ENCODE results near the gene VCX2. TPM values are rescaled to one million over a fixed set of nuclear protein-coding genes. Genes with fewer than 3 reads are reported as not detected.
"Not testable (repeated sequence)": the region's sequence is repeated elsewhere in the genome, so short reads cannot be mapped to it uniquely, and the experiment has no call there.

The VCX2 gene
- total and polyA plus RNA-seq, 12 donors: not detected

- intact Hi-C loops (cut with DNase I): no loop called here
- Histone ChIP-seq H3K27ac (no peak overlapping the region), H3K4me3 (no peak overlapping the region), H3K9me3 (peaks cover 0 to 5% (median 0%) of the 10 kb centered on the region in 11 donors), H3K27me3 (no peaks in the 10 kb centered on the region), H3K36me3 (no peaks in the 10 kb centered on the region), H3K4me1 (no peaks in the 10 kb centered on the region)
- no peak for TF ChIP-seq CTCF (IDR thresholded peaks at IDR 0.05)
- no peak for DNase-seq
- WGBS, 2 donors: 96 to 97% methylated on average over 6 of the region's 6 CpGs
- ATAC-seq: no peak
Observed at GRCh38 chrX:8122538-8122937, 48.5 kb downstream of the VCX2 start.

DNA sequence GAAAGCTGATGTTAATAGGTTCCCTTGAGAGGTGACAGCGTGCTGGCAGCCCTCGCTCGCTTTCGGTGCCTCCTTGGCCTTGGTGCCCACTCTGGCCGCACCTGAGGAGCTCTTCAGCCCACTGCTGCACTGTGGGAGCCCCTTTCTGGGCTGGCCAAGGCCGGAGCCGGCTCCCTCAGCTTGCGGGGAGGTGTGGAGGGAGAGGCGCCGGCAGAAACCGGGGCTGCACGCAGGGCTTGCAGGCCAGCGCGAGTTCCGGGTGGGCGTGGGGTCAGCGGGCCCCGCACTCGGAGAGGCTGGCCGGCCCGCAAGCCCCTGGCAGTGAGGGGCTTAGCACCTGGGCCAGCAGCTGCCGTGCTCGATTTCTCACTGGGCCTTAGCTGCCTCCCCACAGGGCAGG, 49.7 kb downstream of the VCX2 start:
- H3K4me3 ChIP-seq; intact Hi-C loops (cut with DNase I); H3K36me3 ChIP-seq; H3K4me1 ChIP-seq; ATAC-seq; H3K9me3 ChIP-seq; DNase-seq; H3K27ac ChIP-seq; H3K27me3 ChIP-seq: not testable (repeated sequence)
- 98 to 100% methylated on average over 5 to 23 of the region's 23 CpGs for whole genome bisulfite sequencing, 2 donors

Small RNA genes lying within 50 kb of the gene (microRNA-seq; reads per million reads assigned to microRNA genes)
- gene MIR651: 94.0 to 143 reads per million in 2 donors

Other genes starting within 250 kb of the VCX2 start
- 10 to 100 TPM; 25.9 to 44.1 (median 38.6) TPM for gene PNPLA4, start 243.9 kb downstream of the VCX2 start, total RNA-seq
- 10 to 100 TPM in 1 of 2 donors, 1 to 10 TPM in 1; 9.4 to 18.0 TPM for gene PNPLA4, start 243.9 kb downstream of the VCX2 start, polyA plus RNA-seq

Measured in heart right ventricle (tissue), 16 donors.